GM19467 (cell line): ENCODE measurements around the gene PTGER4.

Source experiments
- ATAC-seq: cut with Tn5 transposase; IDR thresholded peaks from one replicate; pipeline ENCODE4 v1.9.1; 2021; ENCODE audit warnings: mild to moderate bottlenecking, moderate library complexity; ENCODE audit not compliant: unreplicated experiment

Gene PTGER4

DNA sequence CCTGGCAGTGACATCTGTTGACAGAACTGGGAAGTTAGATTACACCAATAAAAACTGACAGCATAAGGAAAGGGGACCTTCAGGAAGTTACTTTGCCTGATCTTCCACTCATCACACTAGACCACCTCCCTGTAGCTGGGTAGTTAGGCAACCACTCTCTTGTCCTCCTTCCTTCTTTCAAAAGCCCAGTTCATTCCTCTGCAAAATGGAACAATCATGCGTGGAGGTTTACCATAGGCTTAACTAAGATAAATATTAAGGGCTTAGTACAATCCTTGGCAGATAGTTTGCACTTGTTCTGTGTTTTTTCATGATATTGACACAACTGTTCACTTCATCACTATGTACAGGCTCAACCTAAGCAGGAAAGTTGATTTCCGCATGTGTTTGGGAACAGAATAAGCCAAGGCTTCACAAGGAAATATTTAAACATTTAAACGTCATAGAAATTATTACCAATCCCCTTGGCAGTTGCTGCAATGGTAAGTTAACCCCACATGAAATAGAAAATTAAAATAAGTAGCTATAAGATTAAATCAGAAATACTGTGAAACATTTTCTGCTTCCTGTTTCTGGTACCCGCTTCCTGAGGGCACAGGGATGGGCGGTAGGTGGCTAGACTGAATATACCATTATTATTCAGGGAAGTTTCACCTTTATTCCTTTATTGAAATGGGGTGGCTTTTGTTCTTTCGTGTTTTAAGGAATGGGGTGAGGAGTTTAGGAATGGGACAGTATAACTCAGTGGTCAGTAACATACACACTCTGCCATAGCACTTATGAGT is 9.9 kb upstream of the PTGER4 start:
- ATAC-seq, result no peak

DNA sequence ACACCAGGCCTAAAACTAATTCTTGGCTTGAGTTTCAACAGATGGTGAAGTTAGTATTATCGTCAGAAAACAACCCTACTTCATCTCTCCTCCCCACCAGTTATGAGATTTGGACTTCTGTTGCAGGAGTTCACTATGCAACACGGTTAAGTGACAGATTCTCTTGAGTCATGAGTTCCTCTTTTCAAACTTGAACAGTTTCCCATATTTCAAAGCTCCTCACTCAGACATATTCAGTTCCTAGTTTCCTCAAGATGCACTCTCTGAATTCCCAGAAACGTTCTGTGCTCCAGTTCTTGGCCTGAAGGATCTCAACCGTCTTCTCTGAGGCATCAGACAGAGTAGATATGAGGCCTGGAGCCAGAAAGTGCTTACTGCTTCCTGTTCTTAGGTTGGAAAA is 7.3 kb upstream of the PTGER4 start:
- ATAC-seq, result no peak

DNA sequence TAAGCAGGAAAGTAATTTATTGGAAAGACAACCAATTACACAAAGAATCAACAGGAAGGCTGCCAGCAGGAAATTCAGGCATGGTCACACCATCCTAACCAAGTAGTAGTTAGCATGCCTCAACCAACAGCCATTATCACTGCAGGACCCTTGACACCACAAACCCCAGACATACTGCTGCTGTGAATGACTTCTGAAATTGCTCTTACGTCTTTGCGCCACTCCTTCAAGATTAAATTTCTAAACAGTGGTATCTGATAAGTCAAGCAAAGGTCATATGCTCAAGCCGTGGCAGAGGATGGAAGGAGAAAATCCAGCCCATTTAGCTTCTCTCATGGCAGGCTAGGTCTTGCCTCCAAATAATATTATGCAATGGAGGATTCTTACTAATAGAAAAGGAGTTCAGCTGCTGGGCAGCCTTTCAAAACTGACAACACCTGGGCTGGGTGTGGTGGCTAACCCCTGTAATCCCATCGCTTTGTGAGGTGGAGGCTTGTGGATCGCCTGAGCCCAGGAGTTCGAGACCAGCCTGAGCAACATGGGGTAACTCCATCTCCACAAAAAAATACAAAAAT is 5.0 kb upstream of the PTGER4 start:
- ATAC-seq, result no peak

DNA sequence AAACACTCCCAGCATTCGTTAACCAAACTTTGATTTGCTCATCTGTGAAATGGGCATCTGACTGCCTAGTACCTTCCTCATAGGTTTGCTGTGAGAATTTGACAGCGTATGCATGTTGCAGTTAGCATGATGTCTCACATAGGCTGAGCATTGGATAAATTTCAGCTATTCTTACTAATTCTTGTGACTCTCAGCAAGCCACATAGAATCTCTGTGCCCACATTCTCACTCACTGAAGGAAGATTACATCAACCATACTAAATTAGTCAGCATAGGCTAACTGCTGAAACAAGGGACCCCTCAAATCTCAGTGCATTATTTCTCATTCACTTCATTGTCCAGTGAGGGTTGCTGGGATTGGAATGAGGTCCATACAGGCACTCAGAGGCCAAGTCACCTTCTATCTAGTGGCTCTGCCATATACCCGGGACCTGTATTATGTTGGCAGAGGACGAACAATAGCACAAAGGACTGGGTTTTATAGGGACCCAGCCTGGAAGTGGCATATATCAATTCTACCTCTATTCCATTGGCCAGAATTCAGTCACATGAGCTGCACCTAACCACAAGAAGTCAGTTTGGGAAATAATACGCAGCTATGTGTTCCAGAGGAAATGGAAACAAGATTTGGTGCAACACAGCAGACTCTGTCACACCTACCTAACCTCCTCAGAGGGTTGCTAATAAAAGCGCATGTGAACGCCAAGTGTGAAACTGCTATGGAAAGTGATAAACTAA is 4.2 kb upstream of the PTGER4 start:
- no peak for ATAC-seq

DNA sequence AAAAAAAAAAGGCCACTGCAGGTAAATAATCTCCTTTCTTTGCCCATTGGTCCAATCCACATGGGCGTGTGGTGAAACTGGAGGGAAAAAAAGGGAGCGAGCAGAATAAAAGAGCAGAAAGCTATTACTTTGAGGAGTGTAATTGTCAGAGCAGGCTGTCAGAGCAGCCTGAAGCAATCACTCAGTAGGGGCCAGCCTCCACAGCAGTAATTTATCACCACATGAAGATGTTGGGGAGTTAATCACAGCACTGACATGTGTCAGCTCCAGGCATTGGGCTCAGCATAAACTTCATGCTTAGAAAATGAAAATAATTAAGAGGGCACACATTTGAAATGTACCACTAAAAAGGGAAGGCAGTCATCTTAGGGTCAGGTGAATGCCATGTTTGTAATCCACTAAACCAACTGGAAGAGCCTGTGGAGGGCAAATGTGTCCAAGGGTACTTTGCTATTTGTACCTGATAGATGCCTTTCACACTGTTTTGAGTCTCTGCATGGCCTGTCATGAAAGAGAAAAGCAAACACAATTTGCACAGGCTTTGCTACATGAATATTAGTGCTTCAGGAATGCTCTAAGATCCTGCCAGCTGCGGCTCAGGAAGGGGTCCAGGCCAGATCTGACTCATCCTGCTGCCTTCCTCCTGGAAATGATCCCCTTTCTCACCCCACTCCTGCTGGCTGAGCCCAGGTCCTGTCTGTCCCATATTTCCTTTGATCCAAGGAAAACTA is 2.9 kb upstream of the PTGER4 start:
- no peak for ATAC-seq

DNA sequence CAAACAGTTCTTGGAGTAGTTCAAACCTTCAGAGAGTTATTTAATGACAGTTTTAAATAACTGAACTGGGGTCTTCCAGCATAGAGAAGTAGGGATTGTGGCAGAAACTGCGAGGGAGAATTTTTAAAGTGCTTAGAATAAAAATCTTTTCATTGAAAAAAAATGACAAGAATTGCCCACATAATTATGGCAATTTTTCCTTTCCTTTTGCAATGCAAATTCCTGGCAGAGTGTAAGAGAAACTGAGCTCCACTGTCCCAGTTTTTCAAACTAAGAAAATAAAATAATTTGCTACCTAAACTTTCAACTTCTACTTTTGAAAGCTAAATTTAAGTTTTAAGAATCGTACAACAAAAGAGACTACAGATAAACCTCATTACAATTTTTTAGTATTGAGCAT is 2.3 kb upstream of the PTGER4 start:
- ATAC-seq, result no peak

DNA sequence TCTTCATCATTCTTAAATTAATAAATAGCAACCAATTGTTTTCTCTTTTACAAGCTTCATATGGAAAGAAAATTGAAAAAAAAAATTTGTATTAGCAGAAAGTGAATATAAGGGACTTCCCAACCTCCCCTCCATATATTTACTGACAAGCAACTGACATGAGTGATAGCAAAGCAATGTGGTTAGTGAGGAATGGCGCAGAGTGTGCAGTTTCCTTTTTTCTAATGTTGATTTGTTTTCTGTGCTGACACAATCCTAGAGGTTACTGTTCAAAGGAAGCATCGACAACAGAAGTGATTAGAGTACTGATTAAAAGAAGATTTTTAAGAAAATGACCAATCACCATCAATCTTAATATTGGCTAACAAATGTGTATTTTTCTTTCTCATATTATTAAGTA is 1.7 kb upstream of the PTGER4 start:
- ATAC-seq, result no peak

DNA sequence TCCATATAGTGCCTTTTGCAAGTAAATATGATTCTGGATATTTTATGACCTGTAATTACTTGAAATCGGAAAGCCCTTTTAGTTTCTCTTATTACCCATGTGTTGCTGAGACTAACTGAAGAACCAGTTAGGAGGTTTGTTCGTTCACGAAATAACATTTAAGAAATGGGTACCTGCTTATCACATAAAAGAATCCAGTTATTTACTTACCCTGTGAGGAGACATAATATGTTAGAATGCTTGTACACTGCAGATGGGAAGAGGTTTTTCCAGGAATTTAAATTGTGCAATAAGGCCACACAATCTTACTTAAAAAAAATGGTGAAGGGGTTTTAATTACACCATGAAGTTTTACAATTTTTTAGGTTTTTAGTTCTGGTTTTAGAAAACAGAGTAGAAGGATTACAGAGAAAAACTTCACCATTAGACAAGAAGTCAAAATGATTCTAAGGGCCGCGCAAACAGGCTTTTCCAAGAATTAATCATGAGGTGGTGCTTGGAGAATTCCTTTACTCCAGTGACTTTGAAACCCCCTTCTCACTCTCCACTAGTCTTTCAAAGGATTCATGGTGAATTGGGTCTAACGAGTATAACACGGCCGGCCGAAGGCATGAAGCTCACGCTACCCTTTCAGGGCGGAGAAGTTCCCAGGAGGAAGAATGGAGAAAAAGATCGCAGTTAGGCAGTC is 1.1 kb upstream of the PTGER4 start:
- no peak for ATAC-seq

DNA sequence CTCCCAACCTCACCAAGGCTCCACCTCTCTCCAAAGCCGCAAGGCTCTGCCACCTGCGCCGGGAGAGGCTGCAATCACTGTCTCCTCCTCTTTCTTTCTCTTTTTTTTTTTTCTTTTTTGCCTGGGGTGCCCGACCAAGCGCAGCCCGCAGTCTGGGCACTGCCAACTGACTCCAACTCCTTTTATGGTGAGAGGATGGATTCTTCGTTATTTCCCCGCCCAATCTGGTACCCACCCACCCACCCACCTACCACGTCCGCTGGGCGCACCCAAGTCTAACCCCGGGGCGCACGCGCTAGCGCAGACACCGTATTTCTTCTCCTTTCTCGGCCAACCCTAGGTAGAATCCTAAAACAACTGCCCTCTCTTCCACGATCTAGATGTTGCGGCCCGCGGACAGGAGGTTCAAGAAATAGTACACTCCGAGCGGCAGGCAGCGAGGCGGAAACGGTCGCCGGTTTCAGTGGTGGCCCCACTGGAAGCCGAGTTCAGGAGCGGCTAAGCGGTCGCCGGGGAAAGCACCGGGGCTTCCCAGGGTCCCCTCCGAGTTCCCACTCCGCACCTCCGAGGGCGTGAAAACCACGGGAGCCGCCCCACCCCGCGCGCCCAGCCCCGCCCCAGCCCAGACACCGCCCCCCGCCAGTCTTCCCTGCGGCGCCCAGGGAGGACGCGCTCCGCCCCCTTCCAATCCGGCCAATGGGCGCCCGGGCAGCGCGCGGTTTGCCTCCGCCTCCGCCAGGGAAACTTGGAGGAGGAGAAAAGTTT is 385 bp upstream of the PTGER4 start:
- ATAC-seq, result peak; percentile 69

DNA sequence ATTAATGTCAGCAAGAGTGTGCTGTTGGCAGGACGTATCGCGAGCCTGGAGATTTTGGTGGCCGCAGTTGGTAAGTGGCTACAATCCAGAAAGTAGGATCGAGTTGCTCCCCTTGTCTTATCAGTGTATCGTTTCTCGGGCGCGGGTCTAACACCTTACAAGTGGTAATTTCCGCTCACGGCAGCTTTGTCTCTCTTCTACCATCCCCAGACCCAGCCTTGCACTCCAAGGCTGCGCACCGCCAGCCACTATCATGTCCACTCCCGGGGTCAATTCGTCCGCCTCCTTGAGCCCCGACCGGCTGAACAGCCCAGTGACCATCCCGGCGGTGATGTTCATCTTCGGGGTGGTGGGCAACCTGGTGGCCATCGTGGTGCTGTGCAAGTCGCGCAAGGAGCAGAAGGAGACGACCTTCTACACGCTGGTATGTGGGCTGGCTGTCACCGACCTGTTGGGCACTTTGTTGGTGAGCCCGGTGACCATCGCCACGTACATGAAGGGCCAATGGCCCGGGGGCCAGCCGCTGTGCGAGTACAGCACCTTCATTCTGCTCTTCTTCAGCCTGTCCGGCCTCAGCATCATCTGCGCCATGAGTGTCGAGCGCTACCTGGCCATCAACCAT is 1.1 kb downstream of the PTGER4 start:
- ATAC-seq, result no peak

DNA sequence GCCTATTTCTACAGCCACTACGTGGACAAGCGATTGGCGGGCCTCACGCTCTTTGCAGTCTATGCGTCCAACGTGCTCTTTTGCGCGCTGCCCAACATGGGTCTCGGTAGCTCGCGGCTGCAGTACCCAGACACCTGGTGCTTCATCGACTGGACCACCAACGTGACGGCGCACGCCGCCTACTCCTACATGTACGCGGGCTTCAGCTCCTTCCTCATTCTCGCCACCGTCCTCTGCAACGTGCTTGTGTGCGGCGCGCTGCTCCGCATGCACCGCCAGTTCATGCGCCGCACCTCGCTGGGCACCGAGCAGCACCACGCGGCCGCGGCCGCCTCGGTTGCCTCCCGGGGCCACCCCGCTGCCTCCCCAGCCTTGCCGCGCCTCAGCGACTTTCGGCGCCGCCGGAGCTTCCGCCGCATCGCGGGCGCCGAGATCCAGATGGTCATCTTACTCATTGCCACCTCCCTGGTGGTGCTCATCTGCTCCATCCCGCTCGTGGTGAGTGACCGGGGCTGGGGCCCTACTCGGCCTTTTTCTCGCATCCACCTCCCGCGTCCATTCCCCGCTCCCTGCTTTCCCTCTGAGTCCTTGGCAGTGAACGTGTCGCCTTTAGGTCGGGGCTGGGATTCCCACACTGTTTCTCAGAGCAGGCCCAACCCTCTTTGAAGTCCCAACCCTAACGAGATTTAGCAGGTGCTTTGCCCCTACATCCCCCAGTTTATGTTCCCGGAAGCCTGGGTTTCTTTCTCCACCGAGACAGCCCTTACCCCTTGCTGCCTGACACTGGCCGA is 1.8 kb downstream of the PTGER4 start:
- ATAC-seq, result no peak

DNA sequence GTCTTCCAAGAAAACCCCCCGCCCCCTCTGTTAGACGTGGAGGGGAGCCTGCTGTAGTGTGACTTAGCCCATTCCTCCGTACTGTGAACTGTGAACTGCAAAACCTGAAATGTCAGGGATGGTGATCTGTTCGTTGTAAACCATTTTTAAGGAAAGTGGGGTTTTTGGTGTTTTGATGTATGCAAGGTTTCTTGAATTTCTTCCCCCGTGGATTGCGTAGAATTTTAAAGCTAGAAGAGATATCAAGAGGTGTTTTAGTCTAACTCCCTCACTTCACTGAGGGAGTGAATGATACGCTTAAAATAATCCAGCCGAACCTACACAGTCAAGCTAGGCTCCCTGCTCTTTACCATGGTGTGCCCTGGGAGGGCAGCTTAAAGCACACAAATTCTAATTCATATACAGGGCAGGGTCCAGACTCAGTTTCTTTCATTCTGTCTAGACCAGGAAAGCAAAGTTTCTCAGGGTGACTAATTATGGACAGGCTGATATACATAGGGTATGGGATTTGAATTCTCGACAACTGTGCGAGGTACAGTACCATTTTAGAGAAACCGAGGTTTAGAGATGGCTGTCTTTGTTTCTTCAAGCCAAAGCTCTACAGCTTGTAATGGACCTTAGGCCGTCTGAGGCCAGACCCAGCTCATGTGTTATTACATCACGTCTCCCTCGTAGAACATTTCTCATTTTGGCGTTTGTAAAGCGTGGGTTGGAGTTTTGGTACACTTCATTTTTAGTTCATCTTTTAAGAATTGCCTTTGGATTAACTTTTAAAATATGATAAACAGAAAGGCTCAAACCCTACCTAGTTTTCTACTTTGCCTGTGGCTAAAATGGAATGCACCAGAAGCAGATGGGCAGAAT is 2.7 kb downstream of the PTGER4 start:
- ATAC-seq, result no peak

DNA sequence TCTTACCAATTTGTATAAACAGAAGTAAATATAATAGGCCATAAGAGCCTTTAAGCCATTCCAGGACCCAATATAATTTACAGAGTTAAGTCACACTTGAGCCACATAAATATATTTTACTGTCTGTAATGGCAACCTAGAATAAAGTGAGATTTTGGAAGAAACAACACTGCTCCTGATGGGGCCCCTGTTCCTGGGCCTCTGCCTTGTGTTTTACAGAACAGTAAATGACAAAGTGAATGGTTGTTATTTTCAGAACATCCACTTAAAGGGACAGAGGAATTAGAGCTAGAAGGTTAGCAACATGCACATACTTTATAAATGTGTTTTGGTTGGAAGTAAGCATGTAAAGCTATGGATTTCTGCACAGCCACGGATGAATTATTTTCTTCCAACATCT is 3.6 kb downstream of the PTGER4 start:
- ATAC-seq, result no peak

DNA sequence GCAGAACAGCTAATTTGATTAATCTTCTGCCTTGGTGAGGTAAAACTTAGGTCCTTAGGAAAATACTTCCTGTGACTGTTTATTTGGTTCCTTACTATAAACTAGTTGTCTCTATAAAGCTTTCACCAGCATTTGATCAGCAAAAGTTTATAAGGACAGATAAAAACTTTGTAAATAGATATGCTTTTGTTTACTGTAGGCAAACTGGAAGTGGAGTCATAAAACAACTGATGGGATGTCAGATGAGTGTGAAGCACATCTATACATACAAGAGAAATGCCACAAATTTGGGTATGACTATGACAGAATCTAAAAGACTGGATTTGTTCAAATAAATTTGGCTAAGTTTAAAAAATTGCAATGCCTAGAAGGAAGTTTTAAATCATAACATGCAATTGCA is 5.5 kb downstream of the PTGER4 start:
- ATAC-seq, result no peak

DNA sequence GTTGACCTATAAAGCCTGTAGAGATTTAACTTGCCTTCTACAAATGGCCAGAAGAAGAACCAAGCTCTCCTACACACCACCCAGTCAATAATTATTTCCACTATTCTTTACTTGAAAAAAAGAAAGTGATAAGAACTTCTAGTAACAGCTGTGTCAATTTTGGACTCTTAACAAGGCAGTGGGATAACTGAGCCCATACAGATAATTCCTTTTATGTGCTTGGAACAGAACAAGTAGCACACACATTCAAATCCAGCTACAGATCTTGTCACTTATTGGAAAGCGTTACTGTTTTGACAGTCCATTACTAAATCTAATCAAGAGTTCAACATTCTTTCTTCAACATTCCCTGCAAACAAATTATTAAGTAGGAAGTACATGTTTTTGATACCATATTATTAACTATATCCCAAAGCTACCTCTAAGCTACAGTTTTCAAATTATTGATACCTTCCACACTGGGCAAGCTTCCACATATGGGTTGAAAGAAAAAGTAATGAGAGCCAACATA is 6.3 kb downstream of the PTGER4 start:
- ATAC-seq, result no peak

DNA sequence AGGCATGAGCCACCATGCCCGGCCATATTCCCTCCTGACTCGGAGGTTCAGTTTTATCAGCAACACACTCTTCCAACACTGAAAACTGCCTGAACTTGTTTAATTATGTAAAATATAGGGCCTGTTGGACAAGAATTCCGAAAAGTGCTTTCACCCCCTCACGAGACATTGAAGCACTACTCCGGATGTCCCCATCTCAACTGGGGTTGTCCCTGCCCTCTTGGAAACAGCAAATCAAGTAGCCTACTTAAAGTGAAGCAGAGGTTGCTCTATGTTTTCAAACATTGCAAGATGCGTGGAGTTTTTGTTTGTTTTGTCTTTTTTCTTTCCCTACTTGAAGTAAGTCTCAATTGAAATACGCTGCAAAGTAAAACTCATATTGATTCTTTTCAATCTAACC is 7.6 kb downstream of the PTGER4 start:
- ATAC-seq, result no peak

DNA sequence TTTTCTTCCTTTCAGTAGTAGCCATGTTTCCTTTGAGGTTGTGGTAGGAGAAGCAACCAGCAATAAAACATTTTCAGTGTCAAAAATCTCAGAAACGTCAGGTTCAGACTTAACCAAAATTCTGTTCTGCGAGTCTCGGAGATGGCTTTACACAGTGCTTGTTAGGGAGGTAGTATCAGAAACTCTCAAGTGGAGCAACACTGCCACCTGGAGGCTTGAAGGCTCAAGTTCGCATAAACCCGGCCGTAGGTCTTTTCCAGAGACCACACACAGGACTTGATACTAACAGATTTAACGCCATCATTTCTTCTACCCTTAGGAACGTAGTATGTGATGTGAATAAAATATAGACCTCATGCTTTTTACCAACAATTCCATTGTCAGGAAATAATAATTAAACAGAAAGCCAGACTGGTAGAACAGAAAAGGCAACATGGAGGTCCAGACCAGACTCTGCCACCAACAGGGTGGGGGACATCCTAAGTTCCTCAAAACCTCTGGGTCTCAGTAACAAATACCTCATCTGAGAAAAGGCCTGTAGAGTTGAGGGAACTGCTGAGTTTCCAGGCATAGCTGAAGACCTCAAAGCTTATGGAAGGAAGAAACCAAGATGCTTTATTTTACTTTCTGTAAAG is 8.5 kb downstream of the PTGER4 start:
- ATAC-seq, result peak; percentile 93
